Keratinocyte (primary cell): ENCODE results near the gene RNF115. TPM values are rescaled to one million over a fixed set of nuclear protein-coding genes. Genes with fewer than 3 reads are reported as not detected.
"Not testable (repeated sequence)": the region's sequence is repeated elsewhere in the genome, so short reads cannot be mapped to it uniquely, and the experiment has no call there.

Source experiments
- DNase-seq: peaks from one replicate; pipeline ENCODE4 v3.0.0-alpha.2; 2011; ENCODE audit warnings: low read depth, missing footprints, low spot score
- FAIRE-seq: peaks from 2 replicates; lab custom pipeline; 2011; peaks lifted over from hg19 to GRCh38; lab: Jason Lieb, UNC
- H2AFZ ChIP-seq: 2 replicates; pipeline ENCODE4 v1.6.0; 2012; ENCODE audit warnings: low read length, control low read depth, inconsistent platforms; ENCODE audit not compliant: control insufficient read depth
- H3K27ac ChIP-seq: 2 replicates; pipeline ENCODE4 v1.5.1; 2011; ENCODE audit warnings: low read length; ENCODE audit not compliant: control insufficient read depth, insufficient read depth
- H3K27me3 ChIP-seq: 3 replicates; pipeline ENCODE4 v1.6.0; 2011; ENCODE audit warnings: low read length; ENCODE audit not compliant: control insufficient read depth, insufficient read depth; ENCODE audit errors: extremely low read depth
- H3K36me3 ChIP-seq, 2 experiments: 2 replicates in 1 of 2; 3 replicates in 1 of 2; pipeline ENCODE4 v1.5.1; 2011; ENCODE audit warnings: low read length in 2 of 2, mild to moderate bottlenecking in 1 of 2; ENCODE audit not compliant: control insufficient read depth in 2 of 2, insufficient read depth in 2 of 2; ENCODE audit errors: extremely low read depth in 1 of 2
- H3K4me1 ChIP-seq: 3 replicates; pipeline ENCODE4 v1.5.1; 2011; ENCODE audit warnings: low read length; ENCODE audit not compliant: control insufficient read depth, insufficient read depth; ENCODE audit errors: extremely low read depth
- H3K4me2 ChIP-seq: 3 replicates; pipeline ENCODE4 v1.6.0; 2011; ENCODE audit warnings: low read depth, low read length; ENCODE audit not compliant: control insufficient read depth, insufficient read depth; ENCODE audit errors: extremely low read depth
- H3K4me3 ChIP-seq, 3 experiments: fragments of 200-600 bp in 1 of 3; sonication (generic) in 1 of 3; 2 replicates in 2 of 3; 3 replicates in 1 of 3; pipeline ENCODE4 v1.5.1; 2011 to 2016; ENCODE audit warnings: low read length in 3 of 3, mild to moderate bottlenecking in 3 of 3, control low read depth in 2 of 3, inconsistent platforms in 1 of 3, low read depth in 1 of 3, mixed read lengths in 1 of 3, mixed run types in 1 of 3, moderate library complexity in 1 of 3; ENCODE audit not compliant: control insufficient read depth in 2 of 3, insufficient read depth in 2 of 3; ENCODE audit errors: extremely low read depth in 1 of 3
- H3K79me2 ChIP-seq: 2 replicates; pipeline ENCODE4 v1.6.0; 2012; ENCODE audit warnings: low read length; ENCODE audit not compliant: control insufficient read depth, insufficient read depth
- H3K9ac ChIP-seq: 3 replicates; pipeline ENCODE4 v1.6.0; 2011; ENCODE audit warnings: low read length; ENCODE audit not compliant: control insufficient read depth, insufficient read depth; ENCODE audit errors: extremely low read depth
- H3K9me1 ChIP-seq: 3 replicates; pipeline ENCODE4 v1.6.0; 2011; ENCODE audit warnings: low read length; ENCODE audit not compliant: control insufficient read depth, insufficient read depth; ENCODE audit errors: extremely low read depth
- H3K9me3 ChIP-seq: 2 replicates; pipeline ENCODE4 v1.5.1; 2012; ENCODE audit warnings: low read depth, low read length; ENCODE audit not compliant: control insufficient read depth
- H4K20me1 ChIP-seq: 3 replicates; pipeline ENCODE4 v1.6.0; 2011; ENCODE audit warnings: low read length; ENCODE audit not compliant: control insufficient read depth, insufficient read depth; ENCODE audit errors: extremely low read depth
- EZH2 ChIP-seq: IDR thresholded peaks from one replicate; pipeline ENCODE4 v1.6.1; 2012; ENCODE audit warnings: inconsistent platforms, mild to moderate bottlenecking, low read length, moderate library complexity
- dilution Hi-C: fragments of 300-500 bp; cut with MboI; formaldehyde crosslinking; loops from one replicate; pipeline ENCODE4 v1.7.0; 2020; ENCODE audit warnings: low sequenced_read_pairs; ENCODE audit not compliant: extremely low pct_ligation_motif_present
- polyA plus RNA-seq, 5 experiments: library from polyadenylated mRNA; depleted of rRNA in 3 of 5; stranded (reverse) in 3 of 5; stranded (forward) in 1 of 5; unstranded in 1 of 5; fragments of >200 nt; gene quantifications; 1 replicate in 1 of 5; 2 replicates in 3 of 5; 3 replicates in 1 of 5; pipeline versions ENCODE4 v1.2.1 to v1.2.3, GENCODE V29; 2011 to 2012; ENCODE audit warnings: missing spikeins in 2 of 5, low read depth in 1 of 5, low replicate concordance in 1 of 5
- TF ChIP-seq, protein P1 (sequence below), 3 experiments: IDR thresholded peaks in 1 of 3; conservative IDR thresholded peaks in 1 of 3; optimal IDR thresholded peaks in 1 of 3; 2 replicates in 2 of 3; 3 replicates in 1 of 3; pipeline versions ENCODE3 to v1.5.1; 2011; ENCODE audit warnings: low read length in 3 of 3, mild to moderate bottlenecking in 3 of 3, moderate library complexity in 2 of 3, control low read depth in 1 of 3, inconsistent platforms in 1 of 3; ENCODE audit not compliant: insufficient read depth in 2 of 3; ENCODE audit errors: extremely low read depth in 1 of 3

RNF115 gene
- polyA plus RNA-seq, 1 donor (not counting 4 experiments of a cell fraction or from before 2014, with no cell fraction given) = 10.1 TPM

DNA sequence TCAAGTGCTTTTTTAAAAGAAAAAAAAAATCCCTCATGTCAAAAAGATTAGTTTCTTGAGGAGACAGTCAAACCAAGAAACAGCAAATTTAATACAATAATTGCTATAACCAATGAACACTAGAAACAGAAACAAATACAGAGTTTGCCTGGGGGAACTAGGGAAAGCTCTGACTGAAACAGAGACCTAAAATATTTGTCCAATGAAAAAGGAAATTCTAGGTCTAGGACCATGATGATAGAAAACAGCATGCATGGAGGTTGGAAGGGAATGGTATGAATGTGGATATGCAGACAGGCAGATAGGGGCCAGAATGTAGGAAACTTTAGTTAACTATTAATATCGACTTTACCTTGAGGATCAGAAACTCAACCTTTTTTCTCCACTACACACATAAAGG is 31.4 kb downstream of the RNF115 start:
- no peak overlapping the region for H2AFZ ChIP-seq
- H3K4me3 ChIP-seq = no peak overlapping the region
- peaks cover 4% of the 10 kb centered on the region for H3K9me3 ChIP-seq
- TF ChIP-seq, protein P1, sequence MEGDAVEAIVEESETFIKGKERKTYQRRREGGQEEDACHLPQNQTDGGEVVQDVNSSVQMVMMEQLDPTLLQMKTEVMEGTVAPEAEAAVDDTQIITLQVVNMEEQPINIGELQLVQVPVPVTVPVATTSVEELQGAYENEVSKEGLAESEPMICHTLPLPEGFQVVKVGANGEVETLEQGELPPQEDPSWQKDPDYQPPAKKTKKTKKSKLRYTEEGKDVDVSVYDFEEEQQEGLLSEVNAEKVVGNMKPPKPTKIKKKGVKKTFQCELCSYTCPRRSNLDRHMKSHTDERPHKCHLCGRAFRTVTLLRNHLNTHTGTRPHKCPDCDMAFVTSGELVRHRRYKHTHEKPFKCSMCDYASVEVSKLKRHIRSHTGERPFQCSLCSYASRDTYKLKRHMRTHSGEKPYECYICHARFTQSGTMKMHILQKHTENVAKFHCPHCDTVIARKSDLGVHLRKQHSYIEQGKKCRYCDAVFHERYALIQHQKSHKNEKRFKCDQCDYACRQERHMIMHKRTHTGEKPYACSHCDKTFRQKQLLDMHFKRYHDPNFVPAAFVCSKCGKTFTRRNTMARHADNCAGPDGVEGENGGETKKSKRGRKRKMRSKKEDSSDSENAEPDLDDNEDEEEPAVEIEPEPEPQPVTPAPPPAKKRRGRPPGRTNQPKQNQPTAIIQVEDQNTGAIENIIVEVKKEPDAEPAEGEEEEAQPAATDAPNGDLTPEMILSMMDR (optimal IDR thresholded peaks at IDR 0.05 in 1 of 3, IDR thresholded peaks at IDR 0.05 in 1 of 3, conservative IDR thresholded peaks at IDR 0.05 in 1 of 3; ENCODE audit: extremely low read depth in 1 of 3, insufficient read depth in 2 of 3, low read length in 3 of 3) = no peak
- no peak for TF ChIP-seq EZH2
- H3K79me2 ChIP-seq = peaks cover 4% of the 10 kb centered on the region
- no peaks in the 10 kb centered on the region for H3K27me3 ChIP-seq
- H3K4me2 ChIP-seq = no peak overlapping the region
- no peaks in the 10 kb centered on the region for H3K9me1 ChIP-seq
- dilution Hi-C loops = no loop called here
- DNase-seq (no peak), FAIRE-seq (no peak)
- H4K20me1 ChIP-seq = no peaks in the 10 kb centered on the region
- peaks cover 3% of the 10 kb centered on the region in 2 experiments for H3K36me3 ChIP-seq
- no peak overlapping the region for H3K27ac ChIP-seq
- H3K9ac ChIP-seq = no peak overlapping the region
- H3K4me1 ChIP-seq = no peaks in the 10 kb centered on the region

DNA sequence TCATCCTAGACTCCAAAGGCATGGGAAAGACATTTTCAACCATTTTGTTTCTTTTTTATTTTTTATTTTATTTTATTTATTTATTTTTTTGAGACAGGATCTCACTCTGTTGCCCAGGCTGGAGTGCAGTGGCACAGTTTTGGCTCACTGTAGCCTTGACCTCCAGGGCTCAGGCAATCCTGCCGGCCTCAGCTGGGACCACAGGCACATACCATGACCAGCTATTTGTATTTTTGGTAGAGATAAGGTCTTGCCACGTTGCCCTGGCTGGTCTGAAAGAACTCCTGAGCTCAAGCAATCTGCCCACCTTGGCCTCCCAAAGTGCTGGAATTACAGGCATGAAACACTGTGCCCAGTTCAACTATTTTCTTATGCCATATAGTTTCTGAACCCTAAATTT is 32.0 kb downstream of the RNF115 start:
- dilution Hi-C loops = not testable (repeated sequence)

DNA sequence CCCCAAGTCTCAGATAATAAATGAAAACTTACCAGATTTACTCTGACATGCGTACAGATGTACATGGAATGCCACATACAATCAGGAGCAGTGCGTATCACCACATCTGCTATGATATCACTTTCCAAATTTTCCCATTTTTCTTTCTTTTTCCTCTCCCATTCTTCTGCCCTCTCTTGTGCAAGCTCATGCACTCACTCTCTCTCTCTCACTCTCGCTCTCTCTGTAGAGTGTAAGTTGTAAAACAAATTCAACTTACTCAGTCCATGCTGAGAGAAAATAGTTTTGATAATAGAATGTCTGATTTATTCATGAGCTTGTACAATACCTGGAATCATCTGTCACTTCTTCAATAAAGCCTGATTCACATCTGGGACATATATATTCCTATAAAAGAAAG is 35.3 kb downstream of the RNF115 start:
- Histone ChIP-seq H3K4me3 (no peak overlapping the region), H3K9me1 (no peaks in the 10 kb centered on the region), H3K27ac (no peak overlapping the region), H3K9ac (no peak overlapping the region), H3K4me1 (peaks cover 10% of the 10 kb centered on the region), H3K36me3 (peaks cover 3% of the 10 kb centered on the region in 2 experiments), H3K9me3 (no peaks in the 10 kb centered on the region), H3K79me2 (no peaks in the 10 kb centered on the region), H3K27me3 (no peaks in the 10 kb centered on the region), H2AFZ (no peak overlapping the region), H3K4me2 (no peak overlapping the region), H4K20me1 (no peaks in the 10 kb centered on the region)
- no peak for TF ChIP-seq EZH2
- TF ChIP-seq, protein P1 (optimal IDR thresholded peaks at IDR 0.05 in 1 of 3, IDR thresholded peaks at IDR 0.05 in 1 of 3, conservative IDR thresholded peaks at IDR 0.05 in 1 of 3; ENCODE audit: extremely low read depth in 1 of 3, insufficient read depth in 2 of 3, low read length in 3 of 3) = no peak
- dilution Hi-C loops = no loop called here
- FAIRE-seq (no peak), DNase-seq (no peak)

More for the DNA sequence above, 32.0 kb downstream of the RNF115 start:
- not testable (repeated sequence) for H3K4me3 ChIP-seq, H3K36me3 ChIP-seq, H3K4me1 ChIP-seq, H4K20me1 ChIP-seq, H3K9me1 ChIP-seq, H3K9ac ChIP-seq, H3K79me2 ChIP-seq, H3K27me3 ChIP-seq, H2AFZ ChIP-seq, DNase-seq, H3K9me3 ChIP-seq, H3K4me2 ChIP-seq, H3K27ac ChIP-seq, FAIRE-seq
